ENCODE results near the gene GPRC5A.

Gene GPRC5A

DNA sequence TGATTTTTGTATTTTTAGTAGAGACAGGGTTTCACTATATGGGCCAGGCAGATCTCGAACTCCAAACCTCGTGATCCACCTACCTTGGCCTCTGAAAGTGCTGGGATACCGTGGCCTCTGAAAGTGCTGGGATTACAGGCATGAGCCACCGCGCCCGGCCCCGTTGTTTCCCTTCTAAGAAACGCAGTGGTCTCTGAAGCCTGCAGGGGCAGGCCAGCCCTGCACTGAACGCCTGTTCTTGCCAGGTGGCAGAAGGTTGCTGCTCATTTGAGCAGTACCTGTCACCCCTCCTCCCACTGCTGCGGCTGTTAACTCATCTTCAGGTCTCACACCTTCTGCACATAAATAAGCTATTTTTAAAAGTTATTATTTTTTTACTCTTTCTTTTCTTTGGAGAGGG, 24.3 kb downstream of the GPRC5A start:
- DNase-seq = no peak

GRCh38 chr12:12916135-12916944, 25.0 kb downstream of the GPRC5A start:
- DNase-seq = peak; percentile 13 to 44

GRCh38 chr12:12917517-12917916, 26.2 kb downstream of the GPRC5A start:
- DNase-seq = no peak

- no peak for DNase-seq
Measured at GRCh38 chr12:12918781-12919389, 27.5 kb downstream of the GPRC5A start.

DNA sequence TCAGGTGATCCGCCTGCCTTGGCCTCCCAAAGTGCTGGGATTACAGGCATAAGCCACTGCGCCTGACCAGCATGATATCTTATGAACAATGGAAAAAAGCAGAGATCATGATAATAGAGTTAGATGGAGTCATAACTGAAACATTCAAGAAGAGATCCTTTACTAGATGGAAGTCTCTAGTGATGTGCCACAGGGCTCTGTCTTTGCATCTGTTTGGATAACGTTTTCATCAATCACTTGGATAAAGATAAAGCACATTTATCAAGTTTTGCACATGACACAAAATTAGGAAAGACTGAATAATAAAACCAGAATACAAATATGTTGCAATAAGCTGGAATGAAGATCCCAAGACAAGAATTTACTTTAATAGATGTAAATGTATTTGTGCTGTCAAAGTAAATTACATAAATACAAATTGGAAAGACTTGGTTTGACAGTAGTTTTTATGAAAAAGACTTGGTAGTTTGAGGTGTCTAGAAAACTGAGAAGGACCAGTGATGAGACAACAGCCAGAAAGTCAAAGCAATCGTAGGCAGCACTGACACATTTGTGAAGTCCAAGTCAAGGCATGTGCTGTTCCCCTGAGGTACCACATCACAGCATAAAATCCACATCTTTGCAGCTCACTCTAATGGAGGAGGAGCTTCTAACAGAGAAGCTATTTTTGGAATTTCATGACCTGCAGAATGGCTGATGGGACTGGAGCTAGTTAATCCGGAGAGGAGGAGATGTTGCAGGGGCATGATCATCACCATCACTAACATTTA, 28.5 kb downstream of the GPRC5A start:
- DNase-seq = no peak

DNA sequence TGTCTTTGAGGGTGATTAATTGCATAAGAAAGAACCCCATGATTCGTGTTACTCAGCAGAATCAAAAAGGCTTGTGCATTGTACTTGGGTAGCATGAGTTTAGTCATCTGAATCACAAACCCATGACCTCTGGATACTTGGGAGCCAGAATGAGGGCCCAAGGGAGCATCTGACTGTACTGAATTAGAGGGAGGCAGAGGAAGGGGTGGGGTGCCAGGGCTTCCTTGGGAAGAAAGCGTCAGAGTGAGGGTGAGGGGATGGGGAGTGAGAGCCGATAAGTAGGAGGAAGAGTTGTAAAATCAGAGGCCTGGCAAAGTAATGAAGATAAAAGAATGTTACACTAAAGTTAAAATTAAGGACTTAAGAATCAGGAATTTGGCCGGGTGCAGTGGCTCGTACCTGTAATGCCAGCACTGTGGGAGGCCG, 30.8 kb downstream of the GPRC5A start:
- no peak for DNase-seq

DNA sequence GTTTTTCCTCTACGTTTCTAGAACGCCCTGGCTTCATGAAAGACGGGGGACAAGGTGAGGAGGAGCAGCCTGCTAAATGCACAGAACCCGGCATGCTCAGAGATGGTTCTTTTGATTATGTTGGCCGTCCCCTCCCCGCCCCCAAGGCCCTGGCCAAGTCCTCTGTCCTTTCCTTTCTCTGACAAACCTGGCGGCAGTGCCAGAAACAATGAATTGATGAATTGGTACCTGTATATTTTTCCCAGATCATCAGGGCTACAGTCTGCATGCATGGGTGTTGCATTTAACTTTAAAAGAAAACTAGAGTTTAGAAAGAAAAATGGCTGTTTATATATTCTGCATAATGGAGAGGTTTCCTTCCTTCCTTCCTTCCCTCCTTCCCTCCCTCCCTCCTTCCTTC, 31.6 kb downstream of the GPRC5A start:
- DNase-seq = no peak

DNA sequence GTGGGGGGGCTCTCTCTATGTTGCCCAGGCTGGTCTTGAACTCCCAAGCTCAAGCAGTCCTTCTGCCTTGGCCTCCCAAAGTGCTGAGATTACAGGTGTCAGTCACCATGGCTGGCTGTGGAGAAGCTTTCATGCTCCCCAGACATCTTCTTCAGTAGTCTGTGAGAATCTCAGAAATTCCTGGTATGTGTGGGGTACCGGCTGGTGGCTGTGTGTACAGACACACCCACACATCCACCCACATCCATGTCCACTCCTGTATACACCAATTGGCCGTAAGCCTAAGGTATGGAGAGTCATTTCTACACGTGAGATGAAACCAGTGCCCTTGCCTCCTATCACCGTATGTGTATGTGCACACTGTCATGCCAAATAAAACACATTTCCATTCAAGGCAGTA, 32.8 kb downstream of the GPRC5A start:
- no peak for DNase-seq

DNA sequence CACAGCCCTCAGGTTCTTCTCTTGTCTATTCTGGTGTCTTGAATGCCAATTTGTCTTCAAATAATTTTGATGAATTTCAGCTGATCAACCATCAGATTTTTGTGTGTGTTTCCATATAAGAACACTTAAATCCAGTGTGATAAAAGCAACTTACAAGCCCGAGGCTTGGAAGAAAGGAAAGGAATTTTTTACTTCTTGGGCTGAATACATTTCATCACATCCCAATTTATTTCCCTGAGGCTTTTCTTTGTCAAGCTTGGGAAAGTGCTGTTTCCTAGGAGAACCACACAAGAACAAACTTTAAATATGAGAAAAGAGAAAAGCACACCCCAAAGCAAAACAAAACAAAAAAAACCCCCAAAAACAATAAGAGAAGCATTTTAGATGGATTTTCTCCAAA, 34.0 kb downstream of the GPRC5A start:
- no peak for DNase-seq

- no peak for DNase-seq
Measured at GRCh38 chr12:12926571-12927071, 35.3 kb downstream of the GPRC5A start.

DNA sequence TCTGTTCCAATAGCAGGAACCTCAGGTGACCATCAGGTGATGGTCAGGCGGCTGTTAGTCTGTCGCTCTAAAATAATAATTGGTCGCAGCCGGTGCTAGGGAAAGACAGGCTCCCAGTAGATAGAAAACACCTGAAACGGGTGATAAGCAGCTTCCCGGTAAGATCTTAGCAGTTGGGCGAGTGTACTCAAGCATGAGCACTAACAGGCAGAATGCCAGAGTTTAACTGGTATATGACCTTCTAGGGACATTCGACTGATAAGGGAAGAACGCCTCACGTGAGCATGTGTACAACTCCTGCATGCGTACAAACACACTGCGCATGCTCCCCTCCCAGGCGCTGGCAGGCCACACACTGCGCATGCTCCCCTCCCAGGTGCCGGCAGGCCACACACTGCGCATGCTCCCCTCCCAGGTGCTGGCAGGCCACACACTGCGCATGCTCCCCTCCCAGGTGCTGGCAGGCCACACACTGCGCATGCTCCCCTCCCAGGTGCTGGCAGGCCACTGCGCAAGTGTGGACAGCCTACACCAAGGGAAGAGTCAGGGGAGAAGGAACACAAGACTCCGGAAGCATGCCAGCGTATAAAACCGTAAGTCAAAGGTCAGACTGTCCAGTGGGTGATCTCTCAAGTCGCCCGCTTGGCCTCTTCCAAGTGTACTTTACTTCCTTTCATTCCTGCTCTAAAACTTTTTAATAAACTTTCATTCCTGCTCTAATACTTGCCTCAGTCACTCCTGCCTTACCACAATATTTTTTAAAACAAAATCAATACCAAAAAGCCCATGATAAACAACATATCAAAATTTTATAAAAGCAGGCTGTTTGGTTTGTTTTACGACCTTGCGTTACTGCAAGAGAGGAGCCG, 36.1 kb downstream of the GPRC5A start:
- peak; percentile 42 to 85 for DNase-seq

- DNase-seq = no peak
Measured at GRCh38 chr12:12929696-12930095, 38.3 kb downstream of the GPRC5A start.

- no peak for DNase-seq
Measured at GRCh38 chr12:12930633-12931219, 39.4 kb downstream of the GPRC5A start.

DNA sequence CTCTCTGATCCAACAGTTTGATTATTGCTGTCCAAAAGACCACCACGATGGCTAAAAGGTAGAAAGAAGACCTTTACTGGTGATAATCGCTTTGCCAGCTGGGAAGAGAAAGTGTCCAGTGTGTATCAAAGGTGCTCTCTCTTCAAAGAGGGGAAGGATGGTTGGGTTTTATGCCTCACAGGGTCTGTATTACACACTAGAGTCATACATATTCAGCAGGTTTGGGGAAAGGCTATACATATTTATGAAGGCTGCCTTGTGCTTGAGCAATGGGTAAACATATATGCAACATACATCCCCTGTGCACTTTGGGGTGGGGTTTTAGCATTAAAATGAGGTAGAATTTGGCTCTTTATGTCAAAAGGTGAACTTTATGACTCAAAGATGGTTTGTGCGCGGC, 42.4 kb downstream of the GPRC5A start:
- no peak for DNase-seq

DNA sequence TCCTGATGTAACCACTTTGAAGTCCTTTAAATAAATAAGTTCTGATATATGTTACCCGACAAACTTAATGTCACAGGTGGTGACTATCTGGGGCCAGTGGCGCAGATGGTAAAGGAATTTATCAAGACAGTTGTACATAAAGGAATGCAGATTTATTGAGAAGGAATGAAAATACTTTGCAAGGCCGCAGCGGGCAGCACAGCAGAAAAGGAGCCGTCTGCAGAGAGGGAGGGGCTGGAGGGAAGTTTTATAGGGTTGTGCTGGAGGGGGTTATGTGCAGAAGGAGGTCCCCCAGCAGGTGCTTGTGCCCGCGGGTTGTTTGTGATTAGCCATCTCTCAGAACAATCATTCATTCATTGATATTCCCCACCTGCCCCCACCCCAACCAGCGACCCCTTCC, 43.2 kb downstream of the GPRC5A start:
- no peak for DNase-seq

DNA sequence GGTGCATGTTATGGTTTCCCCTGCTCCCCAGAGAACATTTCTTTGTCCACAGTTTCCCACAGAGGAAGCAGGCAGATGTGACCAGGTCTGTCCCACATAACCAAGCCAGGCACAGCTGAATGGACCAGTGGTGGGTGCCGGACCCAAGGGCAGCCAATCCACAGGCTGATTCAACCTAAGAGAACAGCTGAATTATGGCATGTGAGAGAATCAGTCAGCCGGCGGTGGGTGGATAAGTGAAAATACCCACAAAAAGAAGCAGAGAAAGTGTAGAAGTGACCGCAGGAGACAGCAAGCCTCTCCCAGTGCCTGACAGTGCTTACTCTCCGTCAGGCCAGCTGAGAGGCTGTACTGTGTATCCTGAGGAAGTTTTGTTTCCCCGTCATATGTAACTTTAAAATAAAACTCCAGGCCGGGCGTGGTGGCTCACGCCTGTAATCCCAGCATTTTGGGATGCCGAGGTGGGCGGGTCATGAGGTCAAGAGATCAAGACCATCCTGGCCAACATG, 45.7 kb downstream of the GPRC5A start:
- no peak for DNase-seq

DNA sequence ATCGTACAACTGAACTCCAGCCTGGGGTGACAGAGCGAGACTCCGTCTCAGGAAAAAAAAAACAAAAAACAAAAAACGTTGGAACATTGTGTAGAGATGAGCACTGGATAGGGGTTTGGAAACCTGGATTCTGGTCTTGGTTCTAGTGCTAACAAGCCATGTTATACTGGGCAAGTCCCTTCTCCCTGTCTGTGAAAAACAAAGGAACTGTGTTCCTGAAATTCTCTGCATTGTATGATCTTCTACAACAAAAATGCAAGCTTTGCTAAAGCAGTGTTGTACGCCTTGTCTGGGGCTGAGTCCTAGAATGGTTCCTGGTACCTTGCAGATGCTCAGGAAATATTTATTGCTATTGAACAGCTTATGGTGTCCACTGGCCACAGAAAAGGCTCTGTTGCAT, 47.2 kb downstream of the GPRC5A start:
- no peak for DNase-seq

- DNase-seq = no peak
Measured at GRCh38 chr12:12939888-12940287, 48.5 kb downstream of the GPRC5A start.

DNA sequence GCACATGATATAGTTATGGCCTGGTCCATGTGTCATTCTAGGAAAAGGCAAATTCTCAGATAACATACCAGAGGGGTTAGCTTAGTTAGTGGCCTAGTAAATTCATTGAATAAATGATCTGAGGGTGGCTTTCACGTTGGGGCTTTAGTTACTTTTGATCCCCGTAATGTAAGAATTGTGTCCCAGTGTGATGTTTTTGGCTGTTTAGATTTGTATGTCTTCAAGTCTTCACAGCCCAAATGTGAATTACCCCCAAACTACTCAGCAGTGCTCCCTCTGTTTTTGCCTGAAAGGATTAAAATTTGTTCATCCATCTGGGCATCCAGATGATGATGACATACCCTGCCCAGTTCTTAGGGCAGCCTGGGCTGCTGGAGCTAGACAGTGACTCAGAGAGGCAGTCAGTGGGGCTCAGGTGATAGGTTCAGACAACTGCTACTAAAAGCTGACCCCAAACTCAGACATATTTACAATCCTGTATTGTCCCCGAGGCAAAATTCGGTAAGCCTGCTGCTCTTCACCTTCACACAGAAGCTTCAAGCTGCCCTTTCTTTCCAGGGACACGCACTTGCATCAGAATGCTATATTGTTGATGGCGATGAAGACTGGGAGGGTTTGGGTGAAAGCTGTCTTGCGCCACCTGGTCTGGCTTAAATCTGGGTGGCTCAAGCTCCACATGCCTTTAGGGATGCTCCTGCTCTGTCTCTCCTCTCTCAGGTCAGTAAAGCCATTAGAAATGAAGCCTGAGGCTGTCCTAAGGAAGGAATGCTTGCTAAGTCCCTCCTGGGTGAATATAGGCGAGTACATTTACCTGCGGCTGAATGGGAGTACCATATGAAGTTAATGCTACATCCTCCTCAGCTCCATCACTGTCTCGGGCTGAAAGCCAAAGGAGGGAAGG, 50.3 kb downstream of the GPRC5A start:
- no peak for DNase-seq

GRCh38 chr12:12943586-12944260, 52.4 kb downstream of the GPRC5A start:
- DNase-seq = no peak
